ENCODE data around the gene C4orf50. TPM values are rescaled to one million over a fixed set of nuclear protein-coding genes. Genes with fewer than 3 reads are reported as not detected.

The C4orf50 gene
- total and polyA plus RNA-seq, 2 of the 8 experiments (the other 6 are each of a cell fraction or from before 2014, with no cell fraction given), result 0.08 to 0.22 TPM

DNA sequence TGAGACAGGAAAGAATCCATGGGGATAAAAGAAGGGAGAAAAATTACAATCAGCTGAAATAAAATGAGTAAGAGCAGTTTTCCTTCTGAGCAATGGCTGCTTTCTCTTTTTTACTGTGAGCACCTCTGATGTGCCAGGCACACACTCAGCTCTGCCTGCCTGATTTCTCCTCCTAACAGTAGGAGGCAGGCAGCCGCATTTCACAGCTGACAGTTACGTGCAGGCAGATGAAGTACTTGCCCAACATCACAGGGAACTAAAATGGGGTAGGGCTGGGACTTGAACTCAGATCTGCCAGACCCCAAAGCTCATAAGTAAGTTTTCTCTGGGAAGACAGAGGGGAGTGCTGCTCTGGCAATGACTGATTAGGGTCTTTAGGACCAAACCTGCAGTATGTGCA, 54.6 kb downstream of the C4orf50 start:
- H3K9ac ChIP-seq (replicated peaks in 1 of 4; ENCODE audit: extremely low read depth in 1 of 4, low read depth in 3 of 4, low read length in 3 of 4), result no peak overlapping the region
- H4K20me1 ChIP-seq (replicated peaks in 1 of 2; ENCODE audit: control insufficient read depth in 1 of 2, insufficient read depth in 2 of 2, low read length in 2 of 2), result no peaks in the 10 kb centered on the region
- peaks cover 0 to 3% (median 0%) of the 10 kb centered on the region in 4 experiments; a peak in 1 of 7 replicates for H3K4me1 ChIP-seq (replicated peaks in 1 of 4; ENCODE audit: control insufficient read depth in 3 of 4, insufficient read depth in 4 of 4, low read length in 3 of 4)
- no peak overlapping the region for H4K8ac ChIP-seq (ENCODE audit: extremely low read depth, insufficient read depth, low read length)
- no peak overlapping the region for H3K4me3 ChIP-seq (ENCODE audit: extremely low read depth in 1 of 4, insufficient read depth in 2 of 4, low read depth in 3 of 4, low read length in 4 of 4)
- no peak overlapping the region for H3K4me2 ChIP-seq (ENCODE audit: insufficient read depth in 1 of 2, low read depth in 2 of 2, low read length in 2 of 2)
- no peak overlapping the region for H4K91ac ChIP-seq (replicated peaks; ENCODE audit: insufficient read length, low read length)
- no peak overlapping the region for H4K5ac ChIP-seq (ENCODE audit: insufficient read length, low read depth, low read length)
- no peaks in the 10 kb centered on the region for H3K23me2 ChIP-seq (ENCODE audit: low read depth, low read length)
- H2AFZ ChIP-seq (ENCODE audit: low read length), result 0 out of 2 replicates have a peak overlapping the region, but pooled peaks have one; percentile 2
- H2BK20ac ChIP-seq (ENCODE audit: low read length), result no peak overlapping the region
- WGBS, 2 experiments (ENCODE audit: extremely low coverage in 1 of 2, insufficient coverage in 1 of 2, insufficient read length in 1 of 2, insufficient replicate concordance in 2 of 2, low coverage in 1 of 2, low lambda C conversion rate in 2 of 2, missing lambda C conversion rate in 1 of 2), result 50% methylated on average over 2 of the region's 2 CpGs; no CpG with 5 or more reads in 1 of the 2 experiments
- H2BK5ac ChIP-seq (ENCODE audit: low read depth, low read length), result no peak overlapping the region
- H2BK15ac ChIP-seq (ENCODE audit: low read length), result no peak overlapping the region
- no peak overlapping the region for H2BK120ac ChIP-seq (replicated peaks; ENCODE audit: low read depth, low read length)
- no peaks in the 10 kb centered on the region for H3K79me2 ChIP-seq (ENCODE audit: control insufficient read depth in 1 of 2, insufficient read depth in 2 of 2, low read length in 2 of 2)
- H3K14ac ChIP-seq (ENCODE audit: insufficient read length), result no peak overlapping the region
- no peak overlapping the region for H3K27ac ChIP-seq (ENCODE audit: low read depth, low read length)
- POLR2A ChIA-PET (ENCODE audit: partially characterized antibody), result interaction anchor here (1.0 kb wide), 1 partner anchor 136 kb away, joined by 3 read pairs; no protein-coding TSS in a partner anchor
- no peaks in the 10 kb centered on the region for H3K79me1 ChIP-seq (ENCODE audit: low read depth, low read length)
- H3K23ac ChIP-seq (ENCODE audit: insufficient read length), result no peak overlapping the region
- H3K56ac ChIP-seq (replicated peaks; ENCODE audit: insufficient read length, low read depth, low read length), result no peak overlapping the region
- FAIRE-seq (no peak), DNase-seq (ENCODE audit: low read depth in 1 of 2, low spot score in 2 of 2) (no peak)
- no peak overlapping the region for H2BK12ac ChIP-seq (ENCODE audit: low read depth, low read length)
- H3K27me3 ChIP-seq (replicated peaks in 1 of 4; ENCODE audit: control insufficient read depth in 3 of 4, extremely low read depth in 1 of 4, insufficient read depth in 3 of 4, low read length in 3 of 4), result no peaks in the 10 kb centered on the region; a peak in 1 of 7 replicates
- CTCF ChIA-PET (ENCODE audit: partially characterized antibody), result interaction anchor here (0.6 to 5.7 kb wide), 22 partner anchors 9 to 364 kb away, joined by 3 to 73 read pairs (median 4); no protein-coding TSS in a partner anchor
- no peak overlapping the region for H3K4ac ChIP-seq (replicated peaks; ENCODE audit: insufficient read length, low read depth, low read length)
- H2AK5ac ChIP-seq (ENCODE audit: low read depth, low read length), result no peak overlapping the region
- H3K36me3 ChIP-seq (ENCODE audit: control insufficient read depth in 2 of 4, insufficient read depth in 4 of 4, low read length in 3 of 4), result no peaks in the 10 kb centered on the region
- no peak overlapping the region for H3K18ac ChIP-seq (ENCODE audit: extremely low read depth, low read length)
- H3K9me3 ChIP-seq (ENCODE audit: insufficient read depth in 2 of 2, low read depth in 1 of 2, low read length in 1 of 2), result no peaks in the 10 kb centered on the region
- TF ChIP-seq SIN3A (conservative IDR thresholded peaks at IDR 0.05 in 1 of 2, IDR thresholded peaks at IDR 0.05 in 1 of 2; ENCODE audit: low read depth in 1 of 2, low read length in 2 of 2), result no peak
- TF ChIP-seq BCL11A (IDR thresholded peaks at IDR 0.05; ENCODE audit: low read depth in 2 of 2, low read length in 2 of 2), result no peak
- TF ChIP-seq, protein P1, sequence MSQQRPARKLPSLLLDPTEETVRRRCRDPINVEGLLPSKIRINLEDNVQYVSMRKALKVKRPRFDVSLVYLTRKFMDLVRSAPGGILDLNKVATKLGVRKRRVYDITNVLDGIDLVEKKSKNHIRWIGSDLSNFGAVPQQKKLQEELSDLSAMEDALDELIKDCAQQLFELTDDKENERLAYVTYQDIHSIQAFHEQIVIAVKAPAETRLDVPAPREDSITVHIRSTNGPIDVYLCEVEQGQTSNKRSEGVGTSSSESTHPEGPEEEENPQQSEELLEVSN (IDR thresholded peaks at IDR 0.05), result no peak
- no peak for TF ChIP-seq FOSL1 (IDR thresholded peaks at IDR 0.05; ENCODE audit: insufficient read depth, low read depth, low read length)
- TF ChIP-seq, protein P2, sequence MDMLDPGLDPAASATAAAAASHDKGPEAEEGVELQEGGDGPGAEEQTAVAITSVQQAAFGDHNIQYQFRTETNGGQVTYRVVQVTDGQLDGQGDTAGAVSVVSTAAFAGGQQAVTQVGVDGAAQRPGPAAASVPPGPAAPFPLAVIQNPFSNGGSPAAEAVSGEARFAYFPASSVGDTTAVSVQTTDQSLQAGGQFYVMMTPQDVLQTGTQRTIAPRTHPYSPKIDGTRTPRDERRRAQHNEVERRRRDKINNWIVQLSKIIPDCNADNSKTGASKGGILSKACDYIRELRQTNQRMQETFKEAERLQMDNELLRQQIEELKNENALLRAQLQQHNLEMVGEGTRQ (IDR thresholded peaks at IDR 0.05; ENCODE audit: low read length), result no peak
- TF ChIP-seq GABPA (IDR thresholded peaks at IDR 0.05; ENCODE audit: borderline replicate concordance, insufficient read depth, low read length), result no peak
- no peak for TF ChIP-seq ZNF274 (IDR thresholded peaks at IDR 0.05; ENCODE audit: borderline replicate concordance, extremely low read depth, low read length)
- TF ChIP-seq CEBPB (IDR thresholded peaks at IDR 0.05; ENCODE audit: low read depth, low read length), result no peak
- no peak for TF ChIP-seq EGR1 (IDR thresholded peaks at IDR 0.05; ENCODE audit: borderline replicate concordance, low read depth, low read length)
- TF ChIP-seq CBX5 (IDR thresholded peaks at IDR 0.05; ENCODE audit: low read depth, low read length), result no peak
- no peak for TF ChIP-seq CBX8 (IDR thresholded peaks at IDR 0.05; ENCODE audit: borderline replicate concordance, low read depth, low read length)
- no peak for TF ChIP-seq CTBP2 (IDR thresholded peaks at IDR 0.05; ENCODE audit: borderline replicate concordance, insufficient read depth, insufficient read length, low read length)

All from H1 (cell line).